ENCODE measurements around the gene ADAR.
"Not testable (repeated sequence)": the region's sequence is repeated elsewhere in the genome, so short reads cannot be mapped to it uniquely, and the experiment has no call there.

Gene ADAR, protein sequence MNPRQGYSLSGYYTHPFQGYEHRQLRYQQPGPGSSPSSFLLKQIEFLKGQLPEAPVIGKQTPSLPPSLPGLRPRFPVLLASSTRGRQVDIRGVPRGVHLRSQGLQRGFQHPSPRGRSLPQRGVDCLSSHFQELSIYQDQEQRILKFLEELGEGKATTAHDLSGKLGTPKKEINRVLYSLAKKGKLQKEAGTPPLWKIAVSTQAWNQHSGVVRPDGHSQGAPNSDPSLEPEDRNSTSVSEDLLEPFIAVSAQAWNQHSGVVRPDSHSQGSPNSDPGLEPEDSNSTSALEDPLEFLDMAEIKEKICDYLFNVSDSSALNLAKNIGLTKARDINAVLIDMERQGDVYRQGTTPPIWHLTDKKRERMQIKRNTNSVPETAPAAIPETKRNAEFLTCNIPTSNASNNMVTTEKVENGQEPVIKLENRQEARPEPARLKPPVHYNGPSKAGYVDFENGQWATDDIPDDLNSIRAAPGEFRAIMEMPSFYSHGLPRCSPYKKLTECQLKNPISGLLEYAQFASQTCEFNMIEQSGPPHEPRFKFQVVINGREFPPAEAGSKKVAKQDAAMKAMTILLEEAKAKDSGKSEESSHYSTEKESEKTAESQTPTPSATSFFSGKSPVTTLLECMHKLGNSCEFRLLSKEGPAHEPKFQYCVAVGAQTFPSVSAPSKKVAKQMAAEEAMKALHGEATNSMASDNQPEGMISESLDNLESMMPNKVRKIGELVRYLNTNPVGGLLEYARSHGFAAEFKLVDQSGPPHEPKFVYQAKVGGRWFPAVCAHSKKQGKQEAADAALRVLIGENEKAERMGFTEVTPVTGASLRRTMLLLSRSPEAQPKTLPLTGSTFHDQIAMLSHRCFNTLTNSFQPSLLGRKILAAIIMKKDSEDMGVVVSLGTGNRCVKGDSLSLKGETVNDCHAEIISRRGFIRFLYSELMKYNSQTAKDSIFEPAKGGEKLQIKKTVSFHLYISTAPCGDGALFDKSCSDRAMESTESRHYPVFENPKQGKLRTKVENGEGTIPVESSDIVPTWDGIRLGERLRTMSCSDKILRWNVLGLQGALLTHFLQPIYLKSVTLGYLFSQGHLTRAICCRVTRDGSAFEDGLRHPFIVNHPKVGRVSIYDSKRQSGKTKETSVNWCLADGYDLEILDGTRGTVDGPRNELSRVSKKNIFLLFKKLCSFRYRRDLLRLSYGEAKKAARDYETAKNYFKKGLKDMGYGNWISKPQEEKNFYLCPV

DNA sequence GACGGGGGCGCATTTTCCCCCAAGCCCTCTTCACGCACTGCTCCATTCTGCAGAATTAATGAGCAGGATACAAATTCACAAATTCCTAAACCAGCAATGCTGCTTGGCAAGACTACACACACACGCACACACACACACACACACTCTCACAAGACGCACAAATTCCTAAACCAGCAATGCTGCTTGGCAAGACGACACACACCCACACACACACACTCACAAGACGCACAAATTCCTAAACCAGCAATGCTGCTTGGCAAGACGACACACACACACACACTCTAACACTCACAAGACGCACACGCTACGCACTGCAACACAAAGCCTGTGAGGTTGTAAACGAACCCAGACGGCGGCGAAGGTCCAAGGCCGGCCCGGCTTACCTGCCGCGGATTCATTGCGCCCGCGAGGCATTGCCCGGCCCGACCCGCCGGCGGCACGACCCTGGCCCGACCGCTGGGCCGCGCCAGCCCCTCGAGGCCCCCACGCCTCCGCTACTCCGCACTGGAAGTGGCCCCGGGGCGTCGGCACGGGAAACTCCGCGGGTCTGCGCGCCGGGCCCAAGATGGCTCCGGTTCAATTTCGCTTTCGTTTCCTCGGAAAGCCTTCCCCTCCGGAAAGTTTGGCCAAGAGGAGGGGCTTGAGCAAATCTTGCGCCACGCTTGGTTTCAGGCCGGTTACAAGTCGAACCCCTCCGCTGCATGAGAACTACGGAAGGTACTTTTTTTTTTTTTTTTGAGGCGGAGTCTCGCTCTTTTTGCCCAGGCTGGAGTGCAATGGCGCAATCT lies at the start of gene ADAR:
Gene ADAR (minus strand): TSS at position 578 of the 788 bp plus-strand sequence. CDS start 180 bp downstream, at position 398.
- peak; percentile 90 for DNase-seq

DNA sequence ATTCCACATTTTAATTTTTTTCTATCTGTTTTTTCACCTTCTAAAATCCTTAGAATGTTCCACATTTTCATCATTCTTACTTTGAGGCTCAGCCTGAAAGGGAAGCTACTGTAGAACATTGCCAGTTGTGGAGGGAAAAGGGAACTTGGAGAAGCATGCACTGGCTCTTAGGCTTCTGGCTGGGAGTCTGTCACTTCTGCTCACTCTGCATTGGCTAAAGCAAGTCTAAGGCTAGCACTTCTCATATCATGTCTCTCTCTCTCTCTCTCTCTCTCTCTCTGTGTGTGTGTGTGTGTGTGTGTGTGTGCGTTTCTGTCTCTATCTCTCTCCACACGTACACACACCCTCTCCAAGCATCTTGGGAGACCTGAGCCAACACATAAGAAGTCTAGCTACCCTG lies 49.6 kb upstream of the ADAR start:
- DNase-seq: no peak

DNA sequence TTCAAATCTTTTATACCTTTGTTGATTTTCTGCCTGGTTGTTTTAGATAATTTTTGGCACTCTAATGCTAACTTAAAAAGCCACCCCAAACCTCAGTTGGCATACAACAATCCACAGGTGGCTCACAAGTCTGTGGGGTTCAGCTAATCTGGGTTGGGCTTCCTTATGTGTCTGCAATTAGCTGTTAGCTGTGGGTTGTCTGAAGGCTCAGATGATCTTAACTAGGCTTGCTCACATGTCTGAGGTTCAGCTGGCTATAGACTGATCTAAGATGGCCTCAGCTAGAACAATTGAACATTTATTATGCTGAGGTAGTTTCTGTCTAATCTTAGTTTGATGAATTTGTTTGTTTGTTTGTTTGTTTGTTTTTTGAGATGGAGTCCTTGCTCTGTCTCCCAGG lies 44.9 kb upstream of the ADAR start:
- DNase-seq: no peak

DNA sequence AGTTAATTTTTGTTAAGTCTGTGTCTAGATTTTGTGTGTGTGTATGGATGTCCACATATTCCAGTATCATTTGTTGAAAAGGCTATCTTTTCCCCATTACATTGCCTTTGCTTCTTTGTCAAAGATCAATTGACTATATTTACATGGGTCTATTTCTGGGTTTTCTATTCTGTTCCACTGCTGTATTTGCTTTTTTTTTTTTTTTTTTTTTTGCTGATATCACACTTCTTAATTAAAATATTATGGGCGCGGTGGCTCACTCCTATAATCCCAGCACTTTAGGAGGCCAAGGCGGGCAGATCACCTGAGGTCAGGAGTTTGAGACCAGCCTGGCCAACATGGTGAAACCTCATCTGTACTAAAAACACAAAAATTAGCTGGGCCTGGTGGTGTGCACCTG lies 36.7 kb upstream of the ADAR start:
- not testable (repeated sequence) for DNase-seq

DNA sequence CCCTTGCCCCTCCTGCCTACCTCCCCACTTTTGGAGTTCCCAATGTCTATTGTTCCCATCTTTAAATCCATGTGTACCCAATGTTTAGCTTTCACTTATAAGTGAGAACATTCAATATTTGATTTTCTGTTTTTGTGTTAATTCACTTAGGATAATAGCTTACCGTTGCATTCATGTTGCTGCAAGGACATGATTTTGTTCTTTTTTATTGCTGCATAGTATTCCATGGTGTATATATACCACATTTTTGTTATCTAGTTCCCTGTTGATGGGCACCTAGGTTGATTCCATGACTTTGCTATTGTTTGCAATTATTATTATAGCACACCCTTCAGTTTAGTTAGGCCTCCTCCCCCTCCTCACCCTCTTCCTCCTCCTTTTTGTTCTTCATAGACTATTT lies 33.5 kb upstream of the ADAR start:
- DNase-seq: no peak

DNA sequence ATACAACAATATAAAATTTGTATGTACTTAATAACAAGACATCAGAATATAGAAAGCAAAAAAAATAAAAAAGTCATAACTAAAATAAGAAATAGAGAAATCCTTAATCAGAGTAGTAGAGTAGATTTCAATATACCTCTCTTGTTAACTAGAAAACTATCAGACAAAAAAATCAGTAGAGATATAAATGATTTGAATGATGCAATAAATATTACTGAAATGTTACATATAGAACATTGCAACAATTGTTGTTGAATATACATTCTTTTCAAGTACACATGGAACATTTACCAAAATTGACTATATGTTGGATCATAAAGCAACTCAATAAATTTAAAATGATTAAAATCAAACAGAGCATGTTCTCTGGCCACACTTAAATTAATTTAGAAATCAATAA lies 31.9 kb upstream of the ADAR start:
- DNase-seq: no peak

DNA sequence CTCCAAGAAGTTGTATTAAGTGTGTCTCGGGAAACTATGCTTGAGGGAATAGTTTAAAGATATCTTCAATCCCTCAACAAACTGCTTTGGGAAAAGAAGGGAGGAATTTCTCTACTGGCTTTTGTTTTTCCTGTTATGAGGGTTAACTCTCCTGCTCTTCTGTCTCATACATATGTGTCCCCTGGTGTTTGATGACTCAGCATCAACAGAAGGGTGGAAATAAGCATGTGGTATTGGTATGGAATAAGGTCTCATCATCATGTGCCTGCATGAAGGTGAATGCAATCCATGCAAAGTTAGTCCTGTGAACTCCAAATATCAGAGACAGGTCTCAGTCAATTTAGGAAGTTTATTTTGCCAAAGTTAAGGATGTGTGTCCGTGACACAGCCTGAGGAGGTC lies 27.2 kb upstream of the ADAR start:
- DNase-seq: peak; percentile 4

DNA sequence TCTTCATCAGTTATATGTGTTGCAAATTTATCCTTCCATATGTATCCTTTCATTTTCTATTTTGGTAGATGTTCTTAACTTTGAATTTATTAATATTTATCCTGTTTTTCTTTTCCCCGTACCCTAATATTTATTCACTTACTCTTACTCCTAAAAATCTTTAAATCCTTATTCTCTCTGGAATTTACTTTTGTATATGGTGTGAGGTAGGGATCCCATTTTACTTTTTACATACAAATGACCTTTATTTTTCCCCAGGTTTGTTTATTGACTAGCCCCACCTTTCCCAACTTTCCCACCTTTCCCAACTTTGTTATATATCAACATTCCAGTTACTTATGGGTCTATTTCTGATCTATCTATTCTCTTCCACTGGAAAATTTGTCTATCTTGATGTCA lies 21.7 kb upstream of the ADAR start:
- no peak for DNase-seq

DNA sequence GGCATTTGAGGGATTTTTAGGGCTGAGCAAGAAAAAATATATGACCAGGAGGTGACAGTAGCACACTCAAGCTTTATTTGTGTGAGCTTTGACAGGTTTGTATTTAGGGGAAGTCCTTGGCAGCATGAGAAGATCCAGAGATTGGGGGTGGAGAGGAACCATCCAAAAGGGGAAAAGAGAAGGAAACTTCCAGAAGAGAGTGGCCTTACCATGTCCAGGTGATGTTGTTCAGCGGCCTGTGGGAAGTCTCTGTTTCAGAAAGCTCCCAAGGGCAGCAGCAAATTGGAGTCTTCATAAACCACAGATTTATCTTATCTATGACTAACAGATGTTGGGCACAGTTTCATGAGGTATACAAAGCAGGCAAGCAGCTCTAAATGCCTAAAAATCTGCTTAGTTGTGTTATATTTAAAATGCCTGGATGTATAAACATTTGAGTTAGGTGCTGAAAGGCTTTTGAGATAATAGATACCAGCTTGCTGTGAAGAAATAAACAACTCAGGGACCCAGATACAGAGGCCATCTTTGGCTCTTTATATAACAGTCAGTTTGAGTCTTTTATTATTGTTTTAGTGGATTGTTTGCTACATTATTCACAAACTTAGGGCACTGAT lies 21.2 kb upstream of the ADAR start:
- peak; percentile 95 for DNase-seq

DNA sequence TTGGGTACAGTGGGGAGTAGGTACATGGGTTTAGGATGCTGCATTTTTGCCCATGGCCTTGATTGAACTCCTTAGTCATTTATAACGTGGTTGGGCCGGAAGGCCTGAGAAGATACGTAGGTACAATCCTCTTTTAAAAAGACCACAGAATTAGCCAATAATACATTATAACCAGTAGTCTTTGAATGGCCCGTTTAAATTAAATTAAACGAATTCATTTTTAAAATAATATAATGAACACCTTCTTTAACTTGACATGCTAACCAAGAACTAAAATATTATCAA lies 20.1 kb upstream of the ADAR start:
- no peak for DNase-seq

DNA sequence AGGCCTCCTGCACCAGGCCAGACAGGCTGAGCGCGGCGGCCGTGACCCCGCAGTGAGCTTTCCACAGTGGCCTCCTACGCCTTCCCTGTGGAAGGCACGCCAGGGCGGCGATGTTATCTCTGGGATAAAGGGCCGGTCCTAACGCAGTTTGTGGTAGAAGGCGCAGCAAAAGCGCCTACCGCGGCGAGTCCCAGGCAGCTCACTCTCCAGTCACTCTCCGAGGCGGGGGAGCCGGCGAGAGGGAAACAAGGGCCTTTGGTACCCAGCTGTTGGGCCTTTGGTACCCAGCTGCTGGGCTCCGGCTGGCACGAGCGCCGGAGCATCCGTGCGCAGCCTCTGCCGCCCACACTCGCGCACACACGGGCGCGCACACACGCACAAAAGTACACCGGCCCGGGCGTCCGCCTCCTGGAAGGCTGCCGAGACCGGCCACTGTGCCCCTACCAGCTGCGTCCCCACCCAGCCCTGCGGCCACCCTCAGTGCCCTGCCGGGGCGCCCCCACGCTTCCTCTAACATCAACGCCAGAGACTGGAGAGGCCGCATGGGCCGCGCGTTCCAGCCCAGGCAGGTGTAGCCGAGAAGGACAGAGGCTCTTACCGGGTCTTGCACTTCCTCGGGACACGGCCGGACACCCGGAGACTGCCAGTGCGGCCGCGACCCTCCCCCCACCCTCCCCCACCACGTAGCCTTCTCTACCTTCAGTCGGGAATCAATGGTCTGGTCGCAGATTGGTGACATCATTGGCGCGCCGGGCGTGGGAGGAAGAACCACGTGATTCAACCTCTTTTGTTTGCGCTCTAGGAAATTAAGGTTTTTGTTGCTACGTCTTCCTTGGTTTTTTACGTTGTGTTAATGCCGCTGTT lies 19.5 kb upstream of the ADAR start:
- peak; percentile 91 for DNase-seq

DNA sequence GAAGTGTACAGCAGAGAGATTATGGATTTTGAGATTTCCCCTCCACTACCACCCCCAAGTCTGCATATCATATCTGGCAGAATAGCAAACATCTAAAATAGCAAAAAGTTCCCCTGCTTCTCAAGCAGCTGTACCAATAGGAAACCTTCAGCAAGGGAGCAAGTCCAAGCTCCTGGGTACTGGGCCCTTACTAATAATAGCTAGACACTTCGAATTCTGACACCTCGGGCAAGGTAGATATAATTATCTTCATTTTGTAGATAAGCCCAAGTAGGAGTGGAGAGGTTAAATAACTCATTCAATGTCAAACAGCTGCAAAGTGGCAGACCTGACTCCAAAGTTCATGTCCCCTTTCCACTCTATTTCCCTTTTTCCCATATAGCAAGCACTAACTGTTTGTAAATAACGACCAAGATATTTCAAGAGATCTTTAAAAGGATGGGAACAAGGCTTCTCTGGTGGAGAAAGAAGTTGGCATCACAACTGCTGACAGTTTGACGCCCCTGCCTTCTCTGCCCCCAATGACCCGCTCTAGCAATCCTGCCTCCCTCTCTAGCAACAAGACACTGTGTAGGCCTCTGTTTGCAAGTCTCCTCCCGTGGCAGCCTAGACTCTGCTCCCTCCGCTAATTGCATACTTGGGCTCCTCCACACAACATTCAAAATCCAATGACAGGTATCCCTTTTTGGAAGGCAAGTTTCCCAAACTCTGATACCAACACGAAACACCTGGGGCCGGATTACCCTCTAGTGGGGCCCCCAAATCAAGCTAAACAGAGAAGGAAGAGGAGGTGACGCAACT lies 18.7 kb upstream of the ADAR start:
- DNase-seq: no peak

DNA sequence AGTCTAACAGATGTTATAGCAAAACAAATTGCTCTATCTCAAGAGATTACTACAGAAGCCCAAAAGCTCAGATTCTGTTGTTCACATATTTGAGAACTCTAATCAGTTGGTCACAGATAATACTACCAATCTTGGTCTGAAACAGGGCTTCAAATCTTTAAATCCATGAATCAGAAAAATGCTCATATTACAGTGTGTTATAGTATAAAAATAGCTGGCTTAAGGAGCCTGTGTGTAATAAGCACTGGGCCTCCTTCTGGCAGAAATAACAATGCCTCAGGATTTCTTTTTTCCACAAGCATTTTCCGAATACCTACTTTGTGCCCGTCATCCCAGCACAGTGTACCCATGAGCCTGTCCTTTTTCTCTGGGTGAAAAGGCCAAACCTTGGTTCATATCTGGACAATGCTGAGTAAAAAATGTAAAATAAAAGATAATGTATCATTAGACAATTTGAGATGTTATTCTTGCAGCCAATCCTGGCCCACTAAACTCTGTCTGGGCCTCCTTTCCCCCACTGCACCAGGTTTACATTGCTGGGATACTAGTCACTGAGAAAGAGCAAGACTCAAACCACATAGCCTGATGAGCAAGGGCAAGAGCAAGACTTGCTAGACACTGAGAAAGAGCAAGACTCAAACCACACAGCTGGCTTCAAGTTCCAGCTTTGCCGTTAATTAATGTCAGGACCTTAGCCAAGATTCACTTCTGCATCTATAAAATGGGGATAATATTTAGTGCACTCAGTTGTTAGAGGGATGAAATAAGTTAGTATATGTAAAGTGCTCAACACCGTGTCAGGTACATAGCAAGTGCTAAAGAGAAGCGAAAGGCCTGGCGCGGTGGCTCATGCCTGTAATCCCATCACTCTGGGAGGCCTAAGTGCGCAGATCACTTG lies 17.0 kb upstream of the ADAR start:
- DNase-seq: no peak

DNA sequence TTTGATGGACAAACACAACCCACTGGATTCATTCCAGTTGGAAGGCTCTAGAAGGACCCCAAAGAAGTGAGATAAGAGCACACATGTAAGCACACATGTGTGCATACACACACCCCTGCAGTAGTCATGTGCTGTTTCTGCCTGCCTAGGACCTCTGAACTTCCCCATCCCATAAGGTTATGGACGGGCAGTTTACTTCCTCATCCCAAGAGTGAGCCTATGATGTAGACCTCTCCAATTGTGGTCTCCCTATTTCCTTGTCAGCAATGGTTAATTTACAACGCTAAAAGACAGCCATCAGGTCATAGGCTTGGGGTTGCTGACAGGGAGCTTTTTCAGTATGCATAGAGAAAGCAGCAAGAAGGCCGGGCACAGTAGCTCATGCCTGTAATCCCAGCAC lies 15.4 kb upstream of the ADAR start:
- DNase-seq: no peak

DNA sequence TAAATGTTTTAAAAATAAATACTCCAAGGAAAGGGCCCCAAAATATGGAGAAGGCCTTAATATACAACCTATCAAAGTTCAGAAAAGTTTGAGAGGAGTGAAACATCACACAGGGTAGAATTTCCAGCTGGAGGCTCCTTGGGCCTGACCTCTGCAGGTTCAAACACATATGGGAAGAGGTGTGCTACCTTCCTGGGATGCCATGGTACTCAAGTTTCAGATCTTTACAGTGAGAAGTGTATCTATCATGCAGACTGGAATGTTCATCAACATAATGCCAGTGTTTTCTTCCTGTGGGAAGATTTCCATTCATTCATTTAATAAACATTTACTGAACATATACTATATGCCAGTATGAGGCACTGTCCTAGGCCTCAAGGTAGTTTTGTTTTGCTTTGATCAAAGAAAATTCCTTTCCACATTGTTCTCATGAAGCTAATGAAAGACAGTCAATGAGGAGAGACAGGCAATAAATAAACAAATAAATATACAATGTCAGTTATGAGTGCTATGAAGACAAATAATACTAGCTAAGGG lies 14.6 kb upstream of the ADAR start:
- no peak for DNase-seq

DNA sequence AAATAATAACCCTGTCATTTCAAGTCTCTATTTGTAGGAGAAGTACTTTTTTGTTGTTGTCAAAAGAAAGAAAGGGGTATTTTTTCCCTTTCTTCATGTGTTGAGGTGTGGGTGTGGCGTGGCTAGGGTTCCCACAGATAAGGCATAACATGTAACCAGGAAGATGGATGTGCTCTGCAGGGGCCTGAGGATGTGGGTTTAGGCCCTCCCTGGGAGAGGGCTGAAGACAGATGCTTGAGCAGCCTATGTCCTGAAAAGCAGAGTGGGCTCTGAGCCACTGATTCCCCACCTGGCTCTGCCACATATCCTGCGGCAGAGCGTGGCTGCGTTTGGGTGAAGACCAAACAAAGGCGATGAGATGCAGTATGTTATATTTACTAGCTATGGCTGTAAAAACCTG lies 13.9 kb upstream of the ADAR start:
- DNase-seq: no peak

DNA sequence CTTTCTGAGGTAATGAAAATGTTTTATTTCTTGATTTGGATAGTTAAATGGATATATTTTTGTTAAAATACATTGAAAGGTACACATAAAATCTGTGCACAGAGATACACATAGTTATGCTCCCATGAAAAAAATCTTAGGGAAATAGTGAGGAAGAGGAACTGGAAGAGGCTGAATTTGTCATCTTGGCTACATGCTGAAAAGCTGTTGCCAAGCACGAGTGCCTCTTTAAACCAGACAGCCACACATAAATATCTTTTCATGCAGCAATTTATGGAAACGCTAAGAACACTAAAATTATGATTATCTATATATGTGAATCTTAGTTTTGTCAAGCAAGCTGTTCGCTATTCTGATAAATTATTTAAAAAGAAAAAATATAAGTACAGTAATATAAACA lies 12.8 kb upstream of the ADAR start:
- DNase-seq: no peak

DNA sequence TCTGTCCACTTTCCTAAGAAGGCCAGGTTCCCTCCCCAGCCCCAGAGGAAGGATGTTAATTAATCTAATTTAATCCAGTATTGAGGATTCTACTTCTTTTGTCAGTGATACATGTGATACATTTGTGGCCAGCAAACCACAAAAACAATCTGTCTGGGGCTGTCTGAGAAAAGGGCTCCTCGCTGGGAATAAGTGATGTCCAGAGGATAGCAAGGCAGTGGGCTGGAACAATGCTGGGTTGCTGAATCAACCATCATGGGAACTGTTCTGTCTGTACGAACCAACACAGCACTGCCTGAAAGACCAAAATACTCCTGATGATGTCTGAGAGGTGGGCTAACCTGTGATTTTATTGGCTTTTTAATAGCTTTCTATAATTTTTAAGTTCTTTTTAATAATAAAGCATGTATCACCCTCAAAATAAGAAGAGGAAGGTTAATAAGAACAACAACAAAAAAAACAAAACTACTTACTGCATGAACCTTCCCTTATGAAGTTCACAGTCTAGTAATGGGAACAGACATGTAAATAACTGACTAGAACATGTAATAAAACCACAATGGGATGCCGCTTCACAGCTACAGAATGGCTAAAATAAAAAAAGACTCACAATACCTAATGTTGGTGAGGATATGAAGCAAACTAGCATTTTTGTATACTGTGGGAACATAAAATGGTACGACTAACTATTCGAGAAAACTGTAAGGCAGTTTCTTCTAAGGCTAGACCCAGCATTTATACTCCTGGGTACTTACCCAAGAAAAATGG lies 11.4 kb upstream of the ADAR start:
- DNase-seq: no peak
